ENCODE data around the gene DMRT1. TPM values are rescaled to one million over a fixed set of nuclear protein-coding genes. Genes with fewer than 3 reads are reported as not detected.

DMRT1 gene
- total RNA-seq, 1 donor, result not detected

DNA sequence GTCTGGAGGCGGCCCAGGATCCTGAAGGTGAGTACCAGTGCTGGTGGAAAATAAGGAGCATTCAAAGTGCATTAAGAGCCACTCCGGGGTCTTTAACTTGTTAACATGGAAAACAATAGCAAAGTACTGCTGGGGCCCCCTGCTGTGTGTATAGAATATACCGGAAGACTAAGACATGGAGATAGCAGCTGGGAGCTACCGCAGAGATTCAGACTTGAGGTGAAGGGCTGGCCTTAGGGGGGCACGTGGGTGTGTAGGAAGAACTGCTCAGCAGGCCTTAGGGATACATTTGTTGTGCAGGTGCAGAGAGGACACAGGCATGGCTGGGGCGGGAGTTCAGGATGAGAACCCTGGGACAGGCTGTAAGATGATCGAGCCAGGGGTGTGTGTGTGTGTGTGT lies 1.2 kb upstream of the DMRT1 start:
- TF ChIP-seq, protein P1, sequence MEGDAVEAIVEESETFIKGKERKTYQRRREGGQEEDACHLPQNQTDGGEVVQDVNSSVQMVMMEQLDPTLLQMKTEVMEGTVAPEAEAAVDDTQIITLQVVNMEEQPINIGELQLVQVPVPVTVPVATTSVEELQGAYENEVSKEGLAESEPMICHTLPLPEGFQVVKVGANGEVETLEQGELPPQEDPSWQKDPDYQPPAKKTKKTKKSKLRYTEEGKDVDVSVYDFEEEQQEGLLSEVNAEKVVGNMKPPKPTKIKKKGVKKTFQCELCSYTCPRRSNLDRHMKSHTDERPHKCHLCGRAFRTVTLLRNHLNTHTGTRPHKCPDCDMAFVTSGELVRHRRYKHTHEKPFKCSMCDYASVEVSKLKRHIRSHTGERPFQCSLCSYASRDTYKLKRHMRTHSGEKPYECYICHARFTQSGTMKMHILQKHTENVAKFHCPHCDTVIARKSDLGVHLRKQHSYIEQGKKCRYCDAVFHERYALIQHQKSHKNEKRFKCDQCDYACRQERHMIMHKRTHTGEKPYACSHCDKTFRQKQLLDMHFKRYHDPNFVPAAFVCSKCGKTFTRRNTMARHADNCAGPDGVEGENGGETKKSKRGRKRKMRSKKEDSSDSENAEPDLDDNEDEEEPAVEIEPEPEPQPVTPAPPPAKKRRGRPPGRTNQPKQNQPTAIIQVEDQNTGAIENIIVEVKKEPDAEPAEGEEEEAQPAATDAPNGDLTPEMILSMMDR (IDR thresholded peaks at IDR 0.05; ENCODE audit: insufficient read depth, low read depth, low read length), result no peak
- H3K4me3 ChIP-seq (ENCODE audit: low read depth, low read length), result no peak overlapping the region
- no peak for DNase-seq (ENCODE audit: low read depth)

DNA sequence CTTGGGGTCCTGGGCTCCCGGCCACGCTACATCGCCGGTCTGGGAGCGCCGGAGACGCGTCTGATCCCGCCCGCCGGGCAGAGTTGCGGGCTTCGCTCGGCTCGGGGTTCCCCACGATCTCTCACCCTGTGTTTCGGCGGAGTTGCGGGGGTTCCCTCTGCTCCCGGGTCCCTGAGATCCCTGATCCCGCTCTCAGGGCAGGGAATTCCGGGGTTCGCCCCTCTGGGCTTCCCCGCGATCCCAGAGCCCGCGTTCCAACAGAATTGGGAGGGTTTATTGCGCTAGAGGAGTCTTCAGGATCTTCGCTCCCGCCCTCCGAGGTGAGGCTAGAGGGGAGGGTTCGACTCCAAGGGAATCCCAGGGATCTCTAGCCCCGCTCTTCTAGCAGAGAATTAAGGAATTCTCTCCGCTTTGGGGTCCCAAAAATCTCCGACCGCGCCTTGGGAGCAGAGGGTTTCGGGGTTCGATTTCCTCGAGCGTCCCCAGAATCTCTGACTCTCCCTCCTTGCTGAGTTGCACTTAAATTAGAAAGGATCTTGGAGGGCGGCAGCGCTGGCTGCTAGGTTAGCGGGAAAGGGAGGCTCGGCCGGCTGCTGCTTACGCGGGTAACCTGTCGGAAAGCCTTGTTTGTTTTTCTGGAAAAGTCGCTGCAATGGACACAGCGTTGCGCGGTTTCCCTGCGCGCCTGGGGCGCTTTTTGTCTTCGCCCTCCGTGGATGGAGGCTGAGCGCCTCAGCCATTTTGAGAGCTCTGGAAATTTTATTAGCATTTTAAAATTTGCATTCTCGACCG lies 1.3 kb downstream of the DMRT1 start:
- TF ChIP-seq, protein P1 (IDR thresholded peaks at IDR 0.05; ENCODE audit: insufficient read depth, low read depth, low read length), result no peak
- no peak for DNase-seq (ENCODE audit: low read depth)
- H3K4me3 ChIP-seq (ENCODE audit: low read depth, low read length), result no peak overlapping the region

DNA sequence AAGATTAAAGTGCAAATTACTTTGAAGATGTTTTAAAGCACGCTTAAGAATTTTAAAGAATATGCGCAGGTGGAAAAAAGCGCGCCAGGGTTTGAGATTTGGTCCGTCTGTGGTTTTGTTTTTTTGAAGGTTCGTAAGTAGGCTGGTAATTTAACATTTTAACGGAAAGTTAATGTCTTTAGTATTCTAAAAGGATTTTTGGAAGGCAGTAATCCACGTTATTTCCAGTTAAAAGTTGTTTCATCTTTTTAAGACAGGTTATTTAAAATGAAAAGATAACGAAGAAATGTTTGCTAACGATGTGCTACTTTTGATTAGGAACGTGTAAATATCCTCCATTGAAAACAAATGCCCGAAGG lies 1.9 kb downstream of the DMRT1 start:
- TF ChIP-seq, protein P1 (IDR thresholded peaks at IDR 0.05; ENCODE audit: insufficient read depth, low read depth, low read length), result no peak
- no peak for DNase-seq (ENCODE audit: low read depth)
- no peak overlapping the region for H3K4me3 ChIP-seq (ENCODE audit: low read depth, low read length)

DNA sequence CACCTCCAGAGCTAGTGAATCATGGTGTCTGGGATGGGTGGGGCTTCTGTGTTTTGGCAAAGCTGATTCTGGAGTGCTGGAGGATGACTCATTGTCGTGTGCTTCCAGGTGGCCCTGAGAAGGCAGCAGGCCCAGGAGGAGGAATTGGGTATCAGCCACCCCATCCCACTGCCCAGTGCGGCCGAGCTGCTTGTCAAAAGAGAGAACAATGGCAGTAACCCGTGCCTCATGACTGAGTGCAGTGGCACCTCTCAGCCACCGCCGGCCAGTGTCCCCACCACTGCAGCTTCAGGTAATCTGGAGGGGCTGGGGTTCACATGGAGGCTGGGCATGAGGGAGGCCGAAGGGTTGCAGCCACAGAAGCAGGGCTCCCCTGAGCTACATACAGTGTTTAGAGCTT lies 5.4 kb downstream of the DMRT1 start:
- DNase-seq (ENCODE audit: low read depth), result no peak
- TF ChIP-seq, protein P1 (IDR thresholded peaks at IDR 0.05; ENCODE audit: insufficient read depth, low read depth, low read length), result no peak

DNA sequence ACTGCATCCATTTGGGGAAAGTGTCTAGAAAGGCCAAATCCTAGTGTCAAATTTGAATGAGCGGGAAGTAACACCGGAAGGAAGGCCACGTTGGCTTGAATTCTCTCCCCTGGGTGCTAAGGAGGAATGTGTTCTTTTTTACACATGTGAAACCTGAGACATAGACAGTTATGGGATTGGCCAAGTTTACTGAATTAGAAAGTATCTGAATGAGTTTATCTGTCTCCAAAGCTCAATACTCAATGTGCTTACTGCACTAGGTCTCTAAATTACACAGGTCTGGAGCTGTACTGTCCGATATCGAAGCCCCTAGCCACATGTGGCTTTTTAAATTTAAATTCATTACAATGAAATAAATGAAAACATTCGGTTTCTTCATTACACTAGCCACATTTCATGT lies 6.0 kb downstream of the DMRT1 start:
- H3K4me3 ChIP-seq (ENCODE audit: low read depth, low read length), result no peak overlapping the region
- no peak for DNase-seq (ENCODE audit: low read depth)
- TF ChIP-seq, protein P1 (IDR thresholded peaks at IDR 0.05; ENCODE audit: insufficient read depth, low read depth, low read length), result no peak

More for the DNA sequence above, 5.4 kb downstream of the DMRT1 start:
- H3K4me3 ChIP-seq (ENCODE audit: low read depth, low read length), result no peak overlapping the region

DNA sequence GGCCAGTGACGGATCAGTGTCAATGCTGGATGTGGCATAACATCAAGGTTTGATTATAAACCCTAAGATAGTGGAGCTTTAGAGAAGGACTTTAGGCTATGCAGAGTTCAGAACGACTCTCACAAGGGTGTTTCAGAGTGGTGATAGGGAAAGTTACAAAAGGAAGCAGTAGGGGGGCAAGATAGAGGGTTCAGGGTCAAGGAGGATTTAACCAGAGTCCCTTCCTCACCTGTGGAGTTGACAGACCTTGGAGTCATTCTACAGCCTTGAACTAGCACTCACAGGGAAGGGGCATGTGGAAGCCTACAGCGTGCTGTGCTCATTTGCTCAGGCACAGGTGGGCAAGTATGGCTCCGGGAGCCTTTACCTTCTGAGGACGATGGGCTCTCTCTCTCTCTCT lies 7.9 kb downstream of the DMRT1 start:
- TF ChIP-seq, protein P1 (IDR thresholded peaks at IDR 0.05; ENCODE audit: insufficient read depth, low read depth, low read length), result no peak
- no peak overlapping the region for H3K4me3 ChIP-seq (ENCODE audit: low read depth, low read length)
- no peak for DNase-seq (ENCODE audit: low read depth)

DNA sequence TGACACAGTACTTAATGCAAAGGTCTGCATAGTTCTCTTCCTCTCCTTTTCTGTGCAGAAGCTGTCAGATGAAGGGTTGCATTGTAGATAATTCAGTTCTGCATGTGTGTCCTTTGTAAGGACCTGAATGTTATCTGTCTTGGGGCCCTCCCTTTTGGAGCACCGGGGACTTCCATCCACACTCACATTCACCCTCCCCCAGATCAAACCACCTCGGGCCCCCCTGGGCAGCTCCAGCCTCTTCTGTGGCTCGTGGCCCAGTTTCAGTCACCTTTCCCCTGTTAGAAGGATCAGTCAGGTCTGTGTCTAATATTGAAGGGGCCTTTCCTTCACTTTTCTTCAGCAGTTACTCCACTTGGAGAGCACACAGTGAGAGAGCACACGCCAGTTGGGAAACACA lies 11.0 kb downstream of the DMRT1 start:
- DNase-seq (ENCODE audit: low read depth), result no peak
- TF ChIP-seq, protein P1 (IDR thresholded peaks at IDR 0.05; ENCODE audit: insufficient read depth, low read depth, low read length), result no peak
- H3K4me3 ChIP-seq (ENCODE audit: low read depth, low read length), result no peak overlapping the region

All from fibroblast of villous mesenchyme (primary cell).